ENCODE data around the gene SPTBN5.

The SPTBN5 gene

DNA sequence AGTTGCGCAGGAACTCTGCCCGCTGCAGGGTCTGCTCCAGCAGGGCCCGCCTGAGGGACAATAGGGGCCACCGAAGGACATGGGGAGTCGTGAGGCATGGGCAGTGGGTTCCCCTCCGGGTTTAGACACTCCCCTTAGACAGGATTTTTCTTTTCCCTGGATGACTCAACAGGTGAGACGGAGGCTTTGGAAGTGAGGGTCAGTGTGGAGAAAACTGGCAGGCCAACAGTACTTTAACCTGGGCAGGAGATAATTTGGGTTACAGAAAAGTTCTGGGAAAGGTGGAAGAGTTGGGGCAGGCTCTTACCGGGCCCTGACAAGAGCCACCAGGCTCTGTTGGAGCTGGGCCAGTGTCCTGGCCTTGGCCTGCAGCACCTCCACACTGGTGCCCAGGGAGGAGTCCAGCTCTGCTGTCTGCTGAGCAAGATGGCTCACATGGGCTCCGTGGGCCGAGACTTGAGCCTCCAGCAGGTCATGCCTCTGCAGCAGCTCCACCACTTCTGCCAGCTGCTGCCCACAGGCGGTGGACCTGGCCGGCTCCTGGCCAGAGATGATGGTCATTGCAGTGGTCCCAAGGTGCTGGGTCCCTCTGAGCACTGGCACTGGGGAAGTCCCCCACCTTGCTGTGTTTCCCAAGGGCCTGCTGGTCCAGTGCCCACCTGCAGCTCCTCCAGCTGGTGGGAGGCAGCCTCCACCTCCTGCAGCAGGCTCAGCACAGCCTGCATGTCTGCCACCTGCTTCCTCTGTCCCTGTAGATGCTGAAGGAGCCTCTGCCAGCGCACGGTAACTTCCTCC is 11.0 kb downstream of the SPTBN5 start:
- no peak for DNase-seq

- DNase-seq, result no peak
Measured at GRCh38 chr15:41881920-41882688, 11.7 kb downstream of the SPTBN5 start.

DNA sequence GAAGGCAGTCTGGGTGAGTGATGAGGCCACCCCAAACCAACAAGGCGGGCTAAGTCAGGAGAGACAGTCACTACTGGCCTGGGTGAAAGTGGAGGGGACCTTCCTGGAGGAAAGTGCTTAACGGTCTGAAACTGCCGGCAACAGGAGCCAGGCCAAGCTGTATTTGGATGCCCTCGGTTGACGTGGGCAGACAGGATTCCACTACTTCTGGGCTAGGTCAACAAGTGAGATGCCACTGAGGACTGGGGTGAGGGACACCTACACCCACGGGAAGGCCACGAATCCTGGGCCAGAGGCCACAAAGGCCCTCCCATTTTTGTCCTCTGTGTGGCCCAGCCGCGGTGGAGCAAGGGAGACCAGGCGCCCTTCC is 12.3 kb downstream of the SPTBN5 start:
- no peak for DNase-seq

GRCh38 chr15:41881086-41881485 is 12.8 kb downstream of the SPTBN5 start:
- DNase-seq, result no peak

- DNase-seq, result no peak
Measured at GRCh38 chr15:41880156-41880877, 13.5 kb downstream of the SPTBN5 start.

DNA sequence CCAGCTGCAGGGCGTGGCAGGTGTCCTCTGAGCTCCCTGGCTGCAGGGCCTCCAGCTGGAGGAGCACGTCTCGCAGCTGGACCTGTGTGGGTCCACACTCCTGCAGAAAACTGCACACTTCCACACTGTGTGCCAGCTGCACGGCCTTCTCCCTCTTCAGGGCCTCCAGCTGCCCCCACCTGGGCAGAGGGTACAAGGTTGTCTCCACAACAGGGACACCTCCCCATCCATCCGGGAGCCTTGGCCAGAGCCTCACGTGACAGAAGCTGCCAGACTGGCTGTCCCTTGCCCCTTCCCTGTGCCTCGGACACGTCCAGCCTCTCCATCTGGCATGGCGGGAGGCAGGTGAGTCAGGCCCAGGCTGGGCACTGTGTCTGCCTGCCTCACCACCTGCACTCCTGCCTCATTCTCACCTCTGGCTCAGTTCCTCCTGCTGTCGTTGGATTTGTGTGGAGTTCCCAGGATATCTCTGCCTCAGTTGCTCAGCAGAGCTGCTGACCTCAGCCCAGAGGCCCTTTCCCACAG is 14.5 kb downstream of the SPTBN5 start:
- DNase-seq, result no peak

GRCh38 chr15:41878355-41878699 is 15.5 kb downstream of the SPTBN5 start:
- no peak for DNase-seq

GRCh38 chr15:41877631-41878354 is 16.1 kb downstream of the SPTBN5 start:
- DNase-seq, result no peak

GRCh38 chr15:41876689-41877088 is 17.2 kb downstream of the SPTBN5 start:
- DNase-seq, result no peak

- no peak for DNase-seq
Measured at GRCh38 chr15:41876007-41876406, 17.8 kb downstream of the SPTBN5 start.

GRCh38 chr15:41874736-41875135 is 19.1 kb downstream of the SPTBN5 start:
- DNase-seq, result no peak

DNA sequence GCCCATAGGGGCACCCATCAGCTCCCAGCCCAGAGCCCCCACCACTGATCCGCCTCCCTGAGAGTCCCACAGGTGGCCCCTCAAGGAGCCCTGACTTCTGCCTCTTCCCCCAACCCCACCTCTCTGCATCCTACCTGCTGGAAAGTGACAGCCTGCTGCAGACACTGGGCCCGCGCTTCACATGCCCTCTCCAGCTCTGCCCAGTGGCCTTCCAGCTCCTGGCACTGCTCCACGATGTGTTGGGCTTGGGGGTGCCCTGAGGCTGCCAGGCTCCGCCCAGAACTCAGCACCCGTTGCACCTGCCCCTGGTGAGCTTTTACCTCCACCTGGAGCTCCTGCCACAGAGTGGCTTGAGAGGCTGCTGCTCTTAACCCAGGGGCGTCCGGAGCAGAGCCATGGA is 20.1 kb downstream of the SPTBN5 start:
- no peak for DNase-seq

DNA sequence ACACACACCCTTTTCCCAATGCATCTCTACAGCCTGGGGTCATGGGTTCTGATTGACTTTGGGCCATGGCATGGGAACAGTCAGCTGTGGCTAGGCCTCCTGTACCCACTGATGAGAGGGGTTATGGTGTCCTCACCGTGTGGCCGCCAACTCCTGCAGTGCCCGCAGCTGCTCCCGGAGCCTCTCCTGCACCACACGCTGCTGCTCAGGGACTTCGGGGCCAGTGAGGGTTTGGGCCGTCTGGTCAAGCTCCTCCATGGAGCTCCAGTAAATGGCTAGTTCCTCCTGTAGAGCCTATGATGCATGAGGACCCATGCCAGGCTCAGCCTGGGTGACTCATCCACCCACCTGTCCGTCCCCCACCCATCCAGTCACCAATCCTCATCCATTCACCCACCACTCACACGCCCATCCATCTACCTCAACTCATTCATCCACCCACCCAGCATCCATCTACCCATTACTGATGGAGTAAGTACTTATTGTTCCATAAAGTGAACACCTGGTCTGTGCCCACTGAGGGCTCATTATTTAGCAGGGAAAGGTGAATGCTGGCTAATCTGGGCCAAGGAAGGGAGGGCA is 21.6 kb downstream of the SPTBN5 start:
- no peak for DNase-seq

GRCh38 chr15:41871175-41871905 is 22.5 kb downstream of the SPTBN5 start:
- no peak for DNase-seq

DNA sequence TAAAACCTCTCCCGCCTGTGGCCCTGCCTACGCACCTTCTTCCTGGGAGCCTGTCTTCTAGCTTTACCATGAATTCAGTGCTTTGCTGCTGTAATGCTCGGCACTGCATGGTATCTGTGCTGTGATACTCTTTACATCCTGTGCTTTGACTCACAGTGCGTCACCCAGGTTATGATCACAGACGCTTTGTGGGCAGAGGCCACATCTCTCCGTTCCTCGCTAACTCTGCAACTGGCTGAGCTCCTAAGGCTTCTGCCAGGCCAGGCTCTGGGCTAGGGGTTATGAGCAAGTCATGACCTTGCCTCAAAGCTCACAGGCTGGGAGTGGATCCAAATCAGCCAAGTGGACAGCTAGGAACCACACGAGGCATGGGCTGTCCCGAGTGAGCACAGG is 23.2 kb downstream of the SPTBN5 start:
- peak; percentile 43 for DNase-seq

- DNase-seq, result no peak
Measured at GRCh38 chr15:41869770-41870688, 23.8 kb downstream of the SPTBN5 start.

DNA sequence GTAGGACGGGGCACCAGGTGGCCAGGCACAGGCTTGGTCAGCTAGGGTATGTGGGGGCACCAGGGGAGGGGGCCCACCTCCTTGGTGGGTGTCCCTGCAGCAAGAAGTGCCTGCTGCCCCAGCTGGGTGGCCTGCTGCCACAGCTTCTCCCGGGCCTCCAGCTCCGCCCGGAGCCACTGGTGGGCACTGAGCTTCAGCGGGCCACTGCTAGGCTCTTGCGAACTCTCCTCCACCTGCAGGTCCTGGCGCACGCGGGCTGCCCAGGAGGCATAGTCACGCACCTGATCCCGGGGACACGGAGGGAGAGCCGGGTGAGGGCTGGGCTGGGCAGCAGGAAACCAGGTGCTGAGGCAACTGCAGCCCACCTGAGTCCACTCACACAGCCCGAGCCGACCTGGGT is 25.5 kb downstream of the SPTBN5 start:
- no peak for DNase-seq

GRCh38 chr15:41866872-41867579 is 26.8 kb downstream of the SPTBN5 start:
- no peak for DNase-seq

DNA sequence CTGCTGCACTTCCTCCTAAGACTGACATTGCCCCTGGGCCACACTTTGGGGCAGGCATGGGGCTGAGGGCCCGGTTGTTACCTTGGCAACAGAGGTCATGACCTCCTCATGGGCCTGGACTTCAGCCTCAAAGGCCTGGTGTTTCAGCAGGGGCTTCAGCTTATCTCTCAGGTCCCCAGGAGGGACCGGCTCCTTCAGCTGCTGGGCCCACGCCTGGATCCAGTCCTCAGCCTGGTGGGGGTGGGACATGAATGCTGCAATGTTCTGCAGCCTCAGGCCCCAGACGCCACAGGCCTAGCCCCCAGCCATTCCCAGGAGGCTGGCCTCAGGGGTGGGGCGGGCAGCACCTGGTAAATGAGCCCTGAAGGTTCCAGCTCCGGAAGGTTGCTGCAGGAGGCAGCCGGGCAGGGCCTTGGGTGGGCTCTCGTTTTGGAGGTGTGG is 27.6 kb downstream of the SPTBN5 start:
- DNase-seq, result no peak

DNA sequence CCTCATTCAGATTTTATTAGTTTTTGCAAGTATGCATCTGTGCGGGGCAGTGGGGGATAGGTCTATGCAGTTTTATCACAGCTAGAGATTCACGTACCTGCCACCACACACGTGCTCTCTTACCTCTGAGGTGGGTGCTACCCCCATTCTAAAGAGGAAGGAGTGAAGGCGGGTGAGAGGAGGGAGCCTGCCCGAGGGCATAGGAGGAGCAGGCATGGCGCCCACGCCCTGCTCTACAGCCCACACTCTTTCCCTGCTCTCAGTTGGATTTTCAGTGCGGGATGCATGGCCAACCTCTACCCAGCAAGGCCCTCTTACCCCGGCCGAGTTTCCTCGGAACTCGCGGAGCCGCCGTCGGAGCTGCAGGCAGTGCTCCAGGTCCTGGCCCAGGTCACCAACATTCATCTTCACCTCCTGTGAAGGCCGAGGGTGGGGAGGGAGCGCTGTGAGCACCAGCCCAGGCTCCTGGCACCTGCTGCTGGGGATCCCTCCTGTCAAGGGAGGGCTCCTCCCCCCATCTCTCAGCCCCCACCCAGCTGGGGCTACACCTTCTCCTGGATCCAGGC is 28.3 kb downstream of the SPTBN5 start:
- DNase-seq, result no peak

Data from activated CD4-positive, alpha-beta T cell treated with anti-CD3 and anti-CD28 coated beads, Interleukin-2, amount 50 U/mL, for 1 hour (primary cell).